ENCODE results near the gene EMX1.

The EMX1 gene

GRCh38 chr2:72949642-72950041 is 32.3 kb downstream of the EMX1 start:
- peak; percentile 13 for DNase-seq (ENCODE audit: low read depth)
- no peak for TF ChIP-seq CTCF (IDR thresholded peaks at IDR 0.05; ENCODE audit: insufficient read depth, low read depth, low read length, missing control alignments)
- H3K4me3 ChIP-seq (ENCODE audit: low read length), result no peak overlapping the region

DNA sequence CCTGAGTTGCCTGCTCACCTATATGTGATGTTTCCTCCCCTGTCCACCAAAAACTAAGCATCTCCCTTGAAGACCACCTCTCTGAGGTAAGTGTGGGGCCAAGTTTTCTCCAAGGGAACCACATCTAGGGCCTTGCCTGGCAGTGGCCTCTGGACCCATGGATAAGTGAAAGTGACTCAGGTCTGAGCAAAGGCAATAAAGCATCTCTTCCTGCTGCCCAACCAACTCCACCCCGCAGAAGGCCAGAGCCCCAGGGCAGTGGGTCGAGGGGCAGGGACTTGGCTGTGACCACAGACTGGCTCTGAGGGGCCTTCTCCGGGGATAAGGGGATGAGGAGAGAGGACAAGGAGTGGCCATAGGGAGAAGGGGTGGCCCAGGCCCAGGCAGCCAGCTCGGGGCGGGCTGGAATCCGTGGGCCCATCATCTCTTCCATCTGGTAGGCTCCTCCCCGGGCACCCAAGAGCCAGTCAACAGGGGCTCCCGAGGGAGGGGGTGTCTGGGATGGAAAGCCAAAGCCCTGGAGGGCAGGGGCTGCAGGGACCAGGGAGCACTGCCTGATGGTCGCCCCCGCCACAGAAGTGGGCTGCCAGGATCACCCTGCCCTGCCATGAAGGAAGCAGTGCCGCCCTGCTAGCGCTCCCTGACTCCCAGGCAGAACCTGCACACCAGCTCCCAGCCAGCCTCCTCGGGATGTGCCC is 33.4 kb downstream of the EMX1 start:
- no peak overlapping the region for H3K4me3 ChIP-seq (ENCODE audit: low read length)
- TF ChIP-seq CTCF (IDR thresholded peaks at IDR 0.05; ENCODE audit: insufficient read depth, low read depth, low read length, missing control alignments), result no peak
- DNase-seq (ENCODE audit: low read depth), result no peak

DNA sequence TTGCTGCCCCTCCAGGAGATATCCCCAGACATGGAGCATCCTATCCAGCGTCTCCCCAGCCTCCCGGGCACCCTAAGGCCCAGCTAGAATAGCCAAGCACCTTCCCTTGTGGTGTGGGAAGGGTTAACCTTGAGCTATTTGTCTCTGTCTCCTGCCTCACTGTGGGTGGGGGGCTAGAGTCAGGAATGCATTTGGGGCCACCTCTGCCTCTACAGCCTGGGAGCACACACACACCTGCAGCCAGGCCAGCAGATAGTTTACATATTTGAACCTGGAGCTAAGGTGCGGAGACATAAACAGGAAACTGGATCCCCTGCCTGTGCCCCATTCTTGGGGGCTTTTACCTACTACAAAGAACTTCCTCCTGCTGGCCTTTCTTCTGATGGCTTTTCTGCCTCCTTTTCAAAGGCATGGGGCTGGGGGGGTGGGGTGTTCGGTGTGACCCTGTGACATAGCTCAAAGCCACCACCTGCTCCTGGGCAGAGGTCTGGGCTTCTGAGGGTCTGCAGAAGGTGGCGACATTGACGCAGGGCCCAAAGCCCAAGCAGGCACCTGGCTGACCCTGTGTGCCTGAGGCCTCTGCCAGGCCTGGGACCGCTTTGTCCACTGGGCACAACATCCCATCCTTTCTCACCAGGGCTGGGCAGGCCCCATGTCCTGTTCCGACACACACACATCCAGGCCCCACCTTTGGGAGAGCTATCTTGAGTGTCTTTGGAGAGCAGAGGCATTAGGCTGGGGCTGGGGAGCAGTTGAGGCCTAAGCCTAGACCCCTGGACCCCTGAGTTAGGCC is 34.2 kb downstream of the EMX1 start:
- DNase-seq (ENCODE audit: low read depth), result no peak
- no peak overlapping the region for H3K4me3 ChIP-seq (ENCODE audit: low read length)
- no peak for TF ChIP-seq CTCF (IDR thresholded peaks at IDR 0.05; ENCODE audit: insufficient read depth, low read depth, low read length, missing control alignments)

GRCh38 chr2:72952110-72952823 is 34.9 kb downstream of the EMX1 start:
- no peak for TF ChIP-seq CTCF (IDR thresholded peaks at IDR 0.05; ENCODE audit: insufficient read depth, low read depth, low read length, missing control alignments)
- DNase-seq (ENCODE audit: low read depth), result no peak
- no peak overlapping the region for H3K4me3 ChIP-seq (ENCODE audit: low read length)

DNA sequence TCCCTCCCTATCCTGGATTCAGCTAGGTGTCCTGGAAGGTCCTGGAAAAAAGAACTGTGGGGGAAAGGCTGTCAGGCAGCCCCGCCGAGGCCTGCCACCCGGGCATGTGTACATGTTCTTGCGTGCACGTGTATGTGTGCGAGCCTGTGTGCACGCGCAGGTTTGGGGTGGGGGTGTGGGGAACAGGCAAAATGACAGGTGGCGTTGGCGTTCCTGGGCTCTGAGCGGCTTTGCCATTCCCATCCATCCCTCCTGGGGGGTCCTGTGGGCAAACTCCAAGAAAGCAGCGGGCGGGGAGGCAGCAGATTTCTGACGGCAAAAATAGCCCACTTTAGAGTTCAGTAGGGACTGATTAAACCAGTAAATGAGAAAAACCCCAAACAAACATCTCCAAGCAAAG is 35.6 kb downstream of the EMX1 start:
- no peak overlapping the region for H3K4me3 ChIP-seq (ENCODE audit: low read length)
- TF ChIP-seq CTCF (IDR thresholded peaks at IDR 0.05; ENCODE audit: insufficient read depth, low read depth, low read length, missing control alignments), result no peak
- DNase-seq (ENCODE audit: low read depth), result no peak

DNA sequence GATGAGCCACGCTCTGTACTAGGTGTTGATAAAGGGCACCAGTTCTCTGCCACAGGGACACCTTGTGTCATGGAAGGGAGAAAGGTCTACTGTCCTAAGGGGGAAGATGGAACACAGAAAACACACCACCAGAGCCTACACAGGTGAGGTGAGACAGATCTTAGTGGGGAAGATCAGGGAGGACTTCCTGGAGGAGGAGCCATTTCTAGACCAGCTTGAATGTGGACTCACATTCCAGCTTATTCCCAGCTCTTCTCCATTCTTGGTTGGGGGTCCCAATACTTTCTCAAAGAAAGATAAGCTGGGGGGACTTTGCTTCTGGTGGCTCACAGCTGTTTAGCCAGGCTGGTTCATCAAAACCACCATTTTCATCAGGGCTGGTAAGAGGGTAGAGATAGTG is 36.2 kb downstream of the EMX1 start:
- H3K4me3 ChIP-seq (ENCODE audit: low read length), result no peak overlapping the region
- no peak for DNase-seq (ENCODE audit: low read depth)
- TF ChIP-seq CTCF (IDR thresholded peaks at IDR 0.05; ENCODE audit: insufficient read depth, low read depth, low read length, missing control alignments), result no peak

Data from epithelial cell of esophagus (primary cell).